ENCODE measurements around the gene ITPRIPL2.

GRCh38 chr16:19167710-19168370 lies 54.1 kb downstream of the ITPRIPL2 start, which contains the start of gene SYT17:
- TF ChIP-seq USF2 (CRISPR knock-in tag; IDR thresholded peaks at IDR 0.05) (no peak), CTCF (IDR thresholded peaks at IDR 0.05) (peak; percentile 71; the same call in 1 of the 2 replicates), MAX (CRISPR knock-in tag; IDR thresholded peaks at IDR 0.05) (no peak; the same call in 1 of the 2 replicates), NR1H2 (CRISPR knock-in tag; IDR thresholded peaks at IDR 0.05) (no peak), KAT7 (CRISPR knock-in tag; IDR thresholded peaks at IDR 0.05; ENCODE audit: borderline replicate concordance) (no peak)

All from WTC11 (cell line).